ENCODE results near the gene RDH14. TPM values are rescaled to one million over a fixed set of nuclear protein-coding genes. Genes with fewer than 3 reads are reported as not detected.

The RDH14 gene
- polyA plus RNA-seq, 1 donor: 30.6 TPM

DNA sequence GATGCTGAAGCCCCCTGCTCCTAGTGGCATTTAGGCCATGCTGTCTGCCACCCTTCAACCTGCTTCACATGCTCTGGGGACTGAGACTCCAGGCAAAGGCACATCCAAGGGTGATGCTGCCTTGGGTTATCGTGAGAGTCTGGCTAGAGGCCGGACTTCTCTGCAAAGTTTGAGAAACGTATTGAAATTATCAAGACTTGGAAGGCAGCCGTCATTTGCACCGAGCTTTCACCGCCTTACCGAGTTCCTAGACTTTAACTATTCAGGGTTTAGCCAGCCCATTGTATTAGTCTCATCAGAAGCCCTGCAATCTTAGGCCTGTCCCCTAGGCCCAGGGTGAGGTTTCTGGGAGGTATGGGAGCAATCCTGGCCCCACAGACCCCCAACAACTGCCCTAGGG, 34.0 kb downstream of the RDH14 start:
- no peaks in the 10 kb centered on the region for H3K9me3 ChIP-seq (ENCODE audit: control insufficient read depth, low read depth, low read length)
- DNase-seq: no peak
- no peak overlapping the region for H3K4me3 ChIP-seq (ENCODE audit: low read length)
- no peaks in the 10 kb centered on the region for H3K27me3 ChIP-seq (ENCODE audit: control insufficient read depth, insufficient read depth, low read length)
- H3K36me3 ChIP-seq (ENCODE audit: control insufficient read depth, insufficient read depth, low read length): no peaks in the 10 kb centered on the region
- H3K4me1 ChIP-seq (ENCODE audit: control insufficient read depth, insufficient read depth, low read length): peaks cover 18% of the 10 kb centered on the region
- H3K27ac ChIP-seq (ENCODE audit: low read length): no peak overlapping the region
- no CpG with 5 or more reads among the region's 7 CpGs for WGBS (ENCODE audit: insufficient coverage, low lambda C conversion rate)

DNA sequence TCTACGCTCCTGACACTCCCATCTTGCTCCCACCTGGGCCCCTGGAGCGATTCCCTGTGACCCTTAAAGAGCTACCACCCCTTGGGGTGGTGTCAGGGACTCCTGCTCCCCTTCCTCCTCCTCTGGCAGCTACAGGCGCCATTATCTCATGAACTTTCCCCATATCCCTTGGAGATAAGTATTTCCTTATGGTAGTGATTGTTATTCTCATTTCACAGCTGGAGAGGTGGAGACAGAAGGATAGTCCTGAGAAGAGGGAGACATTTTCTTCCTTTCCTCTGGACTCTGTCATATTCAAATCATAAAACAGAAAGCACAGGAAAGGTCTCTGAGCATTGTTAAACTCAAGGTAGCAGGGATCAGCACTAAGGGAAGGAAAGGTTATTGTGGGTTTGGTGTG, 34.6 kb downstream of the RDH14 start:
- no peak for DNase-seq
- Histone ChIP-seq H3K27me3 (ENCODE audit: control insufficient read depth, insufficient read depth, low read length) (no peaks in the 10 kb centered on the region), H3K4me3 (ENCODE audit: low read length) (no peak overlapping the region), H3K4me1 (ENCODE audit: control insufficient read depth, insufficient read depth, low read length) (peaks cover 18% of the 10 kb centered on the region), H3K36me3 (ENCODE audit: control insufficient read depth, insufficient read depth, low read length) (no peaks in the 10 kb centered on the region), H3K9me3 (ENCODE audit: control insufficient read depth, low read depth, low read length) (no peaks in the 10 kb centered on the region), H3K27ac (ENCODE audit: low read length) (no peak overlapping the region)
- WGBS (ENCODE audit: insufficient coverage, low lambda C conversion rate): no CpG with 5 or more reads among the region's 3 CpGs

DNA sequence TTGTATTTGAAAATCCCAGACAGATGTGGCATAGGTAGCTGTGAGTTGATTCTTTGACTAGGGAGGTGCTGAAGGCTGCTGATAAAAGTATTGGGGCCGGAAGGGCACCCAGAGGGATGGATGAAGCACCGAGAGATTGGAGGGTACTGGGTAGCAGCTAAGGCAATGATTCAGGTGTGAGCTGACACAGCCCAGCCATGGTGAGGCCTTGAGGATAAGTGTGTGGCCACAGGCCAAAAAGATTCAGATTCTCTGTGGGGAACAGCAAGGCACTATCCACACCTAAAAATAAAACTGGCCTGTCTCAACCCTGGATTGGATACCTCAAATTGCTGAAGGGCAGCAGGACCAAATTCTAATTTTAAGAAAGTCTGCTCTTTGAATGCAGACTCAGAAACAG, 35.2 kb downstream of the RDH14 start:
- no CpG with 5 or more reads among the region's 2 CpGs for WGBS (ENCODE audit: insufficient coverage, low lambda C conversion rate)
- Histone ChIP-seq H3K4me1 (ENCODE audit: control insufficient read depth, insufficient read depth, low read length) (peaks cover 12% of the 10 kb centered on the region), H3K27ac (ENCODE audit: low read length) (no peak overlapping the region), H3K36me3 (ENCODE audit: control insufficient read depth, insufficient read depth, low read length) (no peaks in the 10 kb centered on the region), H3K9me3 (ENCODE audit: control insufficient read depth, low read depth, low read length) (no peaks in the 10 kb centered on the region), H3K27me3 (ENCODE audit: control insufficient read depth, insufficient read depth, low read length) (no peaks in the 10 kb centered on the region), H3K4me3 (ENCODE audit: low read length) (no peak overlapping the region)
- no peak for DNase-seq

DNA sequence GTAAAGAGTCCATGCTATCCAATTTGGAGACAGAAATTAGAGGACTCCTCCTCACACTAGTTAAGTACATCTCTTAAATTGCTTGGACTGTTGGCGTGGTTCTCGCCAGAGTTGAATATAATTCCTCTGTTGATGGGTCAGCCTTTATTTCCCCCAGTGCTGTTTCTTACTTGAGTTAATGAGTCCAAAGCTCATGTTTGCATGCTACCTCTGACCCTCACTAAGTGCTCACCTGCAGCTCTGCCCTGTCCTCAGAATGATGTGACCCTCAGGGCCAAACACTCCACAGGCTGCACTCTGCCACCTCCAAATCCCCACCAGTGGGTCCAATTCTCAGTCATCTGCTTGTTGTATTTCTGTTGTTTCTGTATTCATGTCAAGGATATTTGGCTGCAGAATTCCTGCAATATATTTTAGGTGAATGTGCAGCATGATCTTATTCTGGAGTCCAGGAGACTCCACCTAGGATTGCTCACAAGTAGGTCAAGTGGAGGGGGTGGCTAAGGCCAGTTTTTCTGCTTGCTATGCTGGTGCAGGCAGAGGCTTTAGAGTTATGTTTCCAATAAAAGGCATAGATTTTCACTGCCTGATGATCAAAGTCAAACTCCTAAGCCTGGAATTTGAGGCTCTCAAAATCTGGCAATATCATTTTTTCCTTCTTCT, 37.8 kb downstream of the RDH14 start:
- DNase-seq: peak in 1 of 2 donors; percentile 48
- WGBS (ENCODE audit: insufficient coverage, low lambda C conversion rate): no CpG with 5 or more reads among the region's 2 CpGs

DNA sequence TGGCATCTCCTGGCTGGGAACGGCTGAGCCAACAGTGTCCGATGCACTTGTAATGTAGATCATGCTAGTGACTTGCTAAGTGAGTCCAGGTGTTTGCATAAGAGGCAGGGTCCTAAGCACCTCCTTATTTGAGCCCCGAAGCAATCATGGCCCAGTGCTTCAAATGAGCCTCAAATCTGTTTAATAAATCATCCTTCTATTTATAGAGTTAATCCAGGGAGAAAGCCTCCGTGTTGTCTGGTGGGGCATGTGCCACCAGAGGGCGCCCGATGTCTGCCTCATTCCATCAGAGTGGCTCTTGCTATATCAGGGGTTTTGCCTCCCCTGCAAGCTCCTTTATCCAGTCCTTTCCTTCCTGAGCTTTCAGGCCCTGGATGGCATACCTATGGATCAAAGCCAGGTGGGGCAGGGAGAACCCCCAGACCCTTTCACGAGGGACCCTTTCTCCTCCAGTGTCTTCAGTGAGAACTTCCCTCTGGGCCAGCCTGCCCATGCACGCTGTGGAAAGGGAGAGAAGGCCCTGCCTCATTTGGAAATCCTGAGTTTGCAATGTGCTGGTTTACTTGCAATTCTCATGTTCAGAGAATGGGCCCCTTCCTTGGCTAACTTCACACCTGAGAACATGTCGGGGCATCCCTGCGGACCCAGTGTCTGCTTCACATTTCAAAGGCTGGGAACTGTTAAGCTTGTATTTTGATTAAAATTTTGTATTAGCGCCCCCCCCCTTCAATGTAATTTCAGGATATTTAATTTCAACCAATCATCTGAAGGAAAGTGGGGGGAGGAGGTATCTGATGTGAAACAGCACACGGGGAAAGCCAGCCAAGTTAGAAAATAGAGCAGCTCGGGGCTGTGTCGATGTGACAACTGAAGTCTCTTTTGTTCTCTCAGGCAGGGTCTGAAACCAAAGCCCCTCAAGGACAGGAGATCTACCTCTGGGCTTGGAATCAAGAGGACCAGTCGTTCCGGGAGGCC, 39.7 kb downstream of the RDH14 start:
- no CpG with 5 or more reads among the region's 16 CpGs for WGBS (ENCODE audit: insufficient coverage, low lambda C conversion rate)
- H3K36me3 ChIP-seq (ENCODE audit: control insufficient read depth, insufficient read depth, low read length): no peaks in the 10 kb centered on the region
- no peaks in the 10 kb centered on the region for H3K9me3 ChIP-seq (ENCODE audit: control insufficient read depth, low read depth, low read length)
- H3K27me3 ChIP-seq (ENCODE audit: control insufficient read depth, insufficient read depth, low read length): no peaks in the 10 kb centered on the region
- no peak overlapping the region for H3K4me3 ChIP-seq (ENCODE audit: low read length)
- H3K4me1 ChIP-seq (ENCODE audit: control insufficient read depth, insufficient read depth, low read length): peaks cover 12% of the 10 kb centered on the region
- no peak overlapping the region for H3K27ac ChIP-seq (ENCODE audit: low read length)
- peak; percentile 61 to 66 for DNase-seq

More for the DNA sequence above, 37.8 kb downstream of the RDH14 start:
- Histone ChIP-seq H3K27me3 (ENCODE audit: control insufficient read depth, insufficient read depth, low read length) (no peaks in the 10 kb centered on the region), H3K4me3 (ENCODE audit: low read length) (no peak overlapping the region), H3K9me3 (ENCODE audit: control insufficient read depth, low read depth, low read length) (no peaks in the 10 kb centered on the region), H3K36me3 (ENCODE audit: control insufficient read depth, insufficient read depth, low read length) (no peaks in the 10 kb centered on the region), H3K4me1 (ENCODE audit: control insufficient read depth, insufficient read depth, low read length) (peaks cover 12% of the 10 kb centered on the region), H3K27ac (ENCODE audit: low read length) (no peak overlapping the region)

DNA sequence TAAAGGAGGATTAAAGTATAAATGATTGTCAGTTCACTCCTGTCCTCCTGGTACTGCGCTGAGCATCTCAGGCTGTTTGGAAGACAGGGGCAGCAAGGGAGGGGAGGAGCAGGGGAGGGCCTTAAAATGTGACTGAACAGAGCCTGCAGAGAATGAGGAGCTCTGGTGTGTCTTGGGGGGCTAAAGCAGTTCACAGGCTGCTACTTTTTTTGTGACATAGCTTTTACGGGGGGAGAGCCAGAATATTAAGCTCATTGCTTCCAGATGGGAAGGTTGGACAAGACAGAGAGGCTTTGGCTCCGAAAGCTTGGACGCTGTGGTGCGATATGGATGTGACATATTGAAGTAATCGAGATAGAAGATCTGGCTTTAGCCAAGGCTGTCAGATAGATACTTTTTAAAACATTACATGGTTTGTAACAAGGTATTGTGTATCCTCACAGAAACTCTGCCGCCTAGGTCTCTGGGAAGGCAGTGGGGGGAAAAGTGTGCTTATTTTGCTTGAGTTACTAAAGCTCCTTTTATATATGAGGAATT, 40.5 kb downstream of the RDH14 start:
- WGBS (ENCODE audit: insufficient coverage, low lambda C conversion rate): 0% methylated on average over 1 of the region's 7 CpGs
- no peaks in the 10 kb centered on the region for H3K27me3 ChIP-seq (ENCODE audit: control insufficient read depth, insufficient read depth, low read length)
- no peaks in the 10 kb centered on the region for H3K36me3 ChIP-seq (ENCODE audit: control insufficient read depth, insufficient read depth, low read length)
- H3K9me3 ChIP-seq (ENCODE audit: control insufficient read depth, low read depth, low read length): no peaks in the 10 kb centered on the region
- peaks cover 12% of the 10 kb centered on the region for H3K4me1 ChIP-seq (ENCODE audit: control insufficient read depth, insufficient read depth, low read length)
- DNase-seq: no peak
- H3K4me3 ChIP-seq (ENCODE audit: low read length): no peak overlapping the region
- H3K27ac ChIP-seq (ENCODE audit: low read length): no peak overlapping the region

DNA sequence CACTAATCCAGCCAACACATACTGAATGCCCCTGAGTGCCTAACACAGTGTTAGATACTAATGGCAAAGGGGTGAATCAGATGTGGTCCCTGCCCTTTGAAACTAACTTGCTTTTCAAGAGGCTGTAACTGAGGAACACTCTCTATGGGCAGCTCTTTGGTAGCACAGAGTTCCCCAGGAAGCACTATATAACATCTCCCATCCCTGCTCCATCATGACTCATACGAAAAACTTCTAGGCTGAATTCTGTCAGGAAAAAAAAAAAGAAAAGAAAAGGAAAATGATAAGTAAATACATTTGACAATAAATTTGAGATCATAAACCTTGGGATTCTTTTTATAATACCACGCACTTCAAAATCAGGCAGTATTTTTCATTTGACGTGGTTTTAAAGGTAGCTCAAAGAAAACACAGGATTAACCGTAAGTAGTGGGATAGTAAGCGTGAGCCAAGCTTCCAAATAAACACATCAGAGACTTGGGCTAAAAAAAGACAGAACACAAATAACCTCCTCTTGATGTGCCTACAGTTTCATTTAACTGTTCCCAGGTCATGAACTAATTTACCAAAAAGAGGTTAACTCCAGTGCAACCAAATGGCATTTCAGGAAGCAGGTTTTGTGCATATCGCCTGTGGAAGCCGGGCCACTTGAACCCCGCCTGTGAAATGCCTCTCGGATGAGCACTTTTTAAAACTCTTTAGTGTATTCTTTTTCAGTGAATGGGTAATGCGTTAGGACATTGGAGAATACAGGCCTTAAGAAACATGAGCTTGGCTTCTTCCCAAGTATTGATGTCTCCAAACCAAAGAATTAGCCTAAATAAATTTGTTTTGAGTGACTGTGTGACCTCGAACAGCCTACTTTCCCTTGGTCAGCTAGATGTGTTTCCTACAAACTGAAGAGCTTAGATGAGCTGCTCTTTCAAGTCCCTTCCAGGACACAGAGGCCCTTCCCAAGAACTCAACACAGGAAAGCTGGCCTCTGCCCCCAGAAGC, 42.0 kb downstream of the RDH14 start:
- H3K27me3 ChIP-seq (ENCODE audit: control insufficient read depth, insufficient read depth, low read length): no peaks in the 10 kb centered on the region
- peaks cover 12% of the 10 kb centered on the region for H3K4me1 ChIP-seq (ENCODE audit: control insufficient read depth, insufficient read depth, low read length)
- no peaks in the 10 kb centered on the region for H3K36me3 ChIP-seq (ENCODE audit: control insufficient read depth, insufficient read depth, low read length)
- H3K4me3 ChIP-seq (ENCODE audit: low read length): no peak overlapping the region
- WGBS (ENCODE audit: insufficient coverage, low lambda C conversion rate): 73% methylated on average over 2 of the region's 11 CpGs
- no peak for DNase-seq
- no peak overlapping the region for H3K27ac ChIP-seq (ENCODE audit: low read length)
- H3K9me3 ChIP-seq (ENCODE audit: control insufficient read depth, low read depth, low read length): no peaks in the 10 kb centered on the region

DNA sequence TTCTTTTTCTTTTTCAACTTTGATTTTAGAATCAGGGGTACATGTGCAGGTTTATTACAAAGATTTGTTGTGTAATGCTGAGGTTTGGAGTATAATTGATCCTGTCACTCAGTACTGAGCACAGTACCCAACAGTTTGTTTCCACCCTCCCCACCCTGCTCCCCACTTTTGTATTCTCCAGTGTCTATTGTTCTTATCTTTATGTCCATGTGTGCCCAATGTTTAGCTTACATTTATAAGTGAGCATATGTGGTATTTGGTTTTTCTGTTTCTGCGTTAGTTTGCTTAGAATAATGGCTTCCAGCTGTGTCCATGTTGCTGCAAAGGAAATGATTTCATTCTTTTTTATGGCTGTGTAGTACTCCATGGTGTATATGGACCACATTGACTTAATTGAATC, 43.1 kb downstream of the RDH14 start:
- 100% methylated on average over 1 of the region's 1 CpG for WGBS (ENCODE audit: insufficient coverage, low lambda C conversion rate)
- Histone ChIP-seq H3K9me3 (ENCODE audit: control insufficient read depth, low read depth, low read length) (no peaks in the 10 kb centered on the region), H3K27me3 (ENCODE audit: control insufficient read depth, insufficient read depth, low read length) (no peaks in the 10 kb centered on the region), H3K4me3 (ENCODE audit: low read length) (no peak overlapping the region), H3K4me1 (ENCODE audit: control insufficient read depth, insufficient read depth, low read length) (peaks cover 8% of the 10 kb centered on the region), H3K27ac (ENCODE audit: low read length) (no peak overlapping the region), H3K36me3 (ENCODE audit: control insufficient read depth, insufficient read depth, low read length) (no peaks in the 10 kb centered on the region)
- no peak for DNase-seq

DNA sequence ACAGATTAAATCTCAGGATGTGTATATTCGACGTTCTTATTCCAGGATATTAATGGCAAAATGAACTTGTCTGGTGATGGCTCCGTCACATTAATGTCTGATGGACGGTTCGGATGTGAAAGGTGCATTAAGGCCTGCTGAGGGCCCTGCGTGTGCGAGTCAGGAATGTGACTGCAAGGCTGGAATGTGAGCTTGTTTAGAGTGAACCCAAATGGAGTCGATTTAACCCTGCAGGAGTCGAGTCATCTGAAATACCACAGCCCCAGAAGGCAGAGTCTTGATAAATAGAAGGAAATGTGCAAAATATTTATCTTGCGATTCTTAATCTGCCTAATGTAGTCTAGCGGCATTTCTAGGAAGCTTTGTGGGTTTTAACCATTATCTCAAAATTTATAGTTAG, 44.3 kb downstream of the RDH14 start:
- no peaks in the 10 kb centered on the region for H3K4me1 ChIP-seq (ENCODE audit: control insufficient read depth, insufficient read depth, low read length)
- H3K27ac ChIP-seq (ENCODE audit: low read length): no peak overlapping the region
- H3K36me3 ChIP-seq (ENCODE audit: control insufficient read depth, insufficient read depth, low read length): no peaks in the 10 kb centered on the region
- no peak for DNase-seq
- WGBS (ENCODE audit: insufficient coverage, low lambda C conversion rate): 20% methylated on average over 1 of the region's 11 CpGs
- no peaks in the 10 kb centered on the region for H3K9me3 ChIP-seq (ENCODE audit: control insufficient read depth, low read depth, low read length)
- no peaks in the 10 kb centered on the region for H3K27me3 ChIP-seq (ENCODE audit: control insufficient read depth, insufficient read depth, low read length)
- H3K4me3 ChIP-seq (ENCODE audit: low read length): no peak overlapping the region

Measured in large intestine (tissue), 3 donors.